Esophagus squamous epithelium (tissue), 4 donors: ENCODE measurements around the gene LAMB3.

ENCODE experiments used
- CTCF ChIP-seq, 6 experiments: fragments of 450-650 bp in 4 of 6; fragments of 200-600 bp in 2 of 6; sonication (generic) in 2 of 6; IDR thresholded peaks; one replicate each; pipeline ENCODE4 v1.5.1; 2016 to 2019; ENCODE audit warnings: antibody characterized with exemption in 6 of 6, mild to moderate bottlenecking in 4 of 6, moderate library complexity in 4 of 6
- POLR2A ChIP-seq, 4 donors: fragments of 450-650 bp; IDR thresholded peaks; one replicate each; pipeline ENCODE4 v1.6.1; 2017; ENCODE audit warnings: antibody characterized with exemption in 4 of 4, mild to moderate bottlenecking in 4 of 4, moderate library complexity in 3 of 4

- TF ChIP-seq CTCF (IDR thresholded peaks at IDR 0.05) (no peak), POLR2A (IDR thresholded peaks at IDR 0.05) (no peak)
Measured at GRCh38 chr1:209595028-209595427, 57.2 kb downstream of the LAMB3 start.
